ENCODE measurements around the gene BTG4. TPM values are rescaled to one million over a fixed set of nuclear protein-coding genes. Genes with fewer than 3 reads are reported as not detected.

The BTG4 gene
- total and polyA plus RNA-seq, 2 of the 8 experiments (the other 6 are each of a cell fraction or from before 2014, with no cell fraction given) = 0.06 TPM; not detected in 1

DNA sequence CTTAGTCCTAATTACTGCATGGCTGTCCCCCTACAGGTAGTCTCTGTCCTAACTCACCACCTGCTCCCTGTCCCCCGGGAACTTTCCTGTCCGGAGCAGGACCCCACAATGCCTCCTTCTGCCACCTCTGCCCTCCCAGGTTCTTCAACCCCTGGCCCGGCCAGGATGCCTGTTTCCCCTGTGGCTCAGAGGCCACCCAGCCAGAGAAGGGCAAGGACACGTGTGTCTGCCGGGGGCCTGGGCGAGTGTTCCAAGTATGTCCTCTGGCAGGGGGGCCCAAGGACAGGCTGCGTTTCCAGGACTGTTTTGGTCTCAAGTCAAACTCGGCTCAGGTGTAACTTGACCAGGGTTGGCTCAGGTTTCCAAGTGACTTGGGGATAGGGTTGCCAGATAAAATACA is 63.8 kb downstream of the BTG4 start:
- Histone ChIP-seq H2BK20ac (ENCODE audit: low read length) (no peak overlapping the region), H3K18ac (ENCODE audit: extremely low read depth, low read length) (no peak overlapping the region), H3K23me2 (ENCODE audit: low read depth, low read length) (no peaks in the 10 kb centered on the region; the same call in 1 of the 2 replicates), H3K4me3 (ENCODE audit: extremely low read depth in 1 of 4, insufficient read depth in 2 of 4, low read depth in 3 of 4, low read length in 4 of 4) (no peak overlapping the region), H2BK120ac (replicated peaks; ENCODE audit: low read depth, low read length) (no peak overlapping the region), H4K8ac (ENCODE audit: extremely low read depth, insufficient read depth, low read length) (no peak overlapping the region), H3K14ac (ENCODE audit: insufficient read length) (no peak overlapping the region), H4K91ac (replicated peaks; ENCODE audit: insufficient read length, low read length) (no peak overlapping the region), H3K27ac (ENCODE audit: low read depth, low read length) (no peak overlapping the region), H3K9me3 (ENCODE audit: insufficient read depth in 2 of 2, low read depth in 1 of 2, low read length in 1 of 2) (no peaks in the 10 kb centered on the region), H2BK15ac (ENCODE audit: low read length) (0 out of 2 replicates have a peak overlapping the region, but pooled peaks have one; percentile 5), H2BK5ac (ENCODE audit: low read depth, low read length) (no peak overlapping the region), H2AFZ (ENCODE audit: low read length) (peak overlapping the region; percentile 92; the same call in 1 of the 2 replicates), H3K4me2 (ENCODE audit: insufficient read depth in 1 of 2, low read depth in 2 of 2, low read length in 2 of 2) (no peak overlapping the region), H4K20me1 (replicated peaks in 1 of 2; ENCODE audit: control insufficient read depth in 1 of 2, insufficient read depth in 2 of 2, low read length in 2 of 2) (no peaks in the 10 kb centered on the region), H3K36me3 (ENCODE audit: control insufficient read depth in 2 of 4, insufficient read depth in 4 of 4, low read length in 3 of 4) (no peaks in the 10 kb centered on the region), H3K9ac (replicated peaks in 1 of 4; ENCODE audit: extremely low read depth in 1 of 4, low read depth in 3 of 4, low read length in 3 of 4) (no peak overlapping the region), H3K23ac (ENCODE audit: insufficient read length) (no peak overlapping the region), H3K79me2 (ENCODE audit: control insufficient read depth in 1 of 2, insufficient read depth in 2 of 2, low read length in 2 of 2) (no peaks in the 10 kb centered on the region), H3K27me3 (replicated peaks in 1 of 4; ENCODE audit: control insufficient read depth in 3 of 4, extremely low read depth in 1 of 4, insufficient read depth in 3 of 4, low read length in 3 of 4) (no peaks in the 10 kb centered on the region), H3K56ac (replicated peaks; ENCODE audit: insufficient read length, low read depth, low read length) (no peak overlapping the region), H2AK5ac (ENCODE audit: low read depth, low read length) (no peak overlapping the region), H3K4me1 (replicated peaks in 1 of 4; ENCODE audit: control insufficient read depth in 3 of 4, insufficient read depth in 4 of 4, low read length in 3 of 4) (peaks cover 0 to 6% (median 2%) of the 10 kb centered on the region in 4 experiments; a peak in 4 of 7 replicates), H3K4ac (replicated peaks; ENCODE audit: insufficient read length, low read depth, low read length) (no peak overlapping the region), H3K79me1 (ENCODE audit: low read depth, low read length) (no peaks in the 10 kb centered on the region), H4K5ac (ENCODE audit: insufficient read length, low read depth, low read length) (no peak overlapping the region), H2BK12ac (ENCODE audit: low read depth, low read length) (no peak overlapping the region)
- no peak for FAIRE-seq
- ChIA-PET CTCF (ENCODE audit: partially characterized antibody) (interaction anchor here (0.8 to 5.5 kb wide), 8 partner anchors 11 to 165 kb away, joined by 3 to 72 read pairs (median 21); no protein-coding TSS in a partner anchor), POLR2A (ENCODE audit: partially characterized antibody) (no interaction called here)
- DNase-seq (ENCODE audit: low read depth in 1 of 2, low spot score in 2 of 2) = no peak
- TF ChIP-seq, protein P1, sequence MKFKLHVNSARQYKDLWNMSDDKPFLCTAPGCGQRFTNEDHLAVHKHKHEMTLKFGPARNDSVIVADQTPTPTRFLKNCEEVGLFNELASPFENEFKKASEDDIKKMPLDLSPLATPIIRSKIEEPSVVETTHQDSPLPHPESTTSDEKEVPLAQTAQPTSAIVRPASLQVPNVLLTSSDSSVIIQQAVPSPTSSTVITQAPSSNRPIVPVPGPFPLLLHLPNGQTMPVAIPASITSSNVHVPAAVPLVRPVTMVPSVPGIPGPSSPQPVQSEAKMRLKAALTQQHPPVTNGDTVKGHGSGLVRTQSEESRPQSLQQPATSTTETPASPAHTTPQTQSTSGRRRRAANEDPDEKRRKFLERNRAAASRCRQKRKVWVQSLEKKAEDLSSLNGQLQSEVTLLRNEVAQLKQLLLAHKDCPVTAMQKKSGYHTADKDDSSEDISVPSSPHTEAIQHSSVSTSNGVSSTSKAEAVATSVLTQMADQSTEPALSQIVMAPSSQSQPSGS (IDR thresholded peaks at IDR 0.05; ENCODE audit: low read length) = no peak
- TF ChIP-seq, protein P2, sequence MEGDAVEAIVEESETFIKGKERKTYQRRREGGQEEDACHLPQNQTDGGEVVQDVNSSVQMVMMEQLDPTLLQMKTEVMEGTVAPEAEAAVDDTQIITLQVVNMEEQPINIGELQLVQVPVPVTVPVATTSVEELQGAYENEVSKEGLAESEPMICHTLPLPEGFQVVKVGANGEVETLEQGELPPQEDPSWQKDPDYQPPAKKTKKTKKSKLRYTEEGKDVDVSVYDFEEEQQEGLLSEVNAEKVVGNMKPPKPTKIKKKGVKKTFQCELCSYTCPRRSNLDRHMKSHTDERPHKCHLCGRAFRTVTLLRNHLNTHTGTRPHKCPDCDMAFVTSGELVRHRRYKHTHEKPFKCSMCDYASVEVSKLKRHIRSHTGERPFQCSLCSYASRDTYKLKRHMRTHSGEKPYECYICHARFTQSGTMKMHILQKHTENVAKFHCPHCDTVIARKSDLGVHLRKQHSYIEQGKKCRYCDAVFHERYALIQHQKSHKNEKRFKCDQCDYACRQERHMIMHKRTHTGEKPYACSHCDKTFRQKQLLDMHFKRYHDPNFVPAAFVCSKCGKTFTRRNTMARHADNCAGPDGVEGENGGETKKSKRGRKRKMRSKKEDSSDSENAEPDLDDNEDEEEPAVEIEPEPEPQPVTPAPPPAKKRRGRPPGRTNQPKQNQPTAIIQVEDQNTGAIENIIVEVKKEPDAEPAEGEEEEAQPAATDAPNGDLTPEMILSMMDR (IDR thresholded peaks at IDR 0.05; ENCODE audit: control extremely low read depth in 1 of 3, insufficient read depth in 1 of 3, low read depth in 1 of 3, low read length in 3 of 3) = peak in 1 of 3 experiments; percentile 6; a peak in 1 of 4 replicates
- WGBS, 2 experiments (ENCODE audit: extremely low coverage in 1 of 2, insufficient coverage in 1 of 2, insufficient read length in 1 of 2, insufficient replicate concordance in 2 of 2, low coverage in 1 of 2, low lambda C conversion rate in 2 of 2, missing lambda C conversion rate in 1 of 2) = 65% methylated on average over 6 of the region's 8 CpGs; no CpG with 5 or more reads in 1 of the 2 experiments

All from H1 (cell line).